GM12891 (cell line): Measurements from ENCODE around the gene CORO2B.

Experiments used
- DNase-seq: peaks from one replicate; pipeline ENCODE4 v3.0.0; 2011; ENCODE audit warnings: low spot score; ENCODE audit not compliant: insufficient read length
- FAIRE-seq: peaks from 2 replicates; lab custom pipeline; 2011; peaks lifted over from hg19 to GRCh38; lab: Jason Lieb, UNC
- PAX5 ChIP-seq: IDR thresholded peaks from 2 replicates; pipeline ENCODE4 v1.6.1; 2011; ENCODE audit warnings: low read length, moderate library complexity, mild to moderate bottlenecking; ENCODE audit not compliant: insufficient read depth, severe bottlenecking
- POLR2A ChIP-seq: IDR thresholded peaks from 2 replicates; pipeline ENCODE4 v1.6.1; 2011; ENCODE audit warnings: low read depth, low read length, control low read depth
- POLR2AphosphoS5 ChIP-seq: IDR thresholded peaks from 2 replicates; pipeline ENCODE4 v1.6.1; 2011; ENCODE audit warnings: low read depth, low read length, control low read depth
- POU2F2 ChIP-seq: IDR thresholded peaks from 2 replicates; pipeline ENCODE4 v1.6.1; 2011; ENCODE audit warnings: low read depth, mild to moderate bottlenecking, control low read depth, low read length, moderate library complexity
- SPI1 ChIP-seq: IDR thresholded peaks from 2 replicates; pipeline ENCODE4 v1.6.1; 2011; ENCODE audit warnings: low read depth, low read length, control low read depth
- TAF1 ChIP-seq: IDR thresholded peaks from 2 replicates; pipeline ENCODE4 v1.6.1; 2011; ENCODE audit warnings: low read depth, low read length, control low read depth

CORO2B gene

DNA sequence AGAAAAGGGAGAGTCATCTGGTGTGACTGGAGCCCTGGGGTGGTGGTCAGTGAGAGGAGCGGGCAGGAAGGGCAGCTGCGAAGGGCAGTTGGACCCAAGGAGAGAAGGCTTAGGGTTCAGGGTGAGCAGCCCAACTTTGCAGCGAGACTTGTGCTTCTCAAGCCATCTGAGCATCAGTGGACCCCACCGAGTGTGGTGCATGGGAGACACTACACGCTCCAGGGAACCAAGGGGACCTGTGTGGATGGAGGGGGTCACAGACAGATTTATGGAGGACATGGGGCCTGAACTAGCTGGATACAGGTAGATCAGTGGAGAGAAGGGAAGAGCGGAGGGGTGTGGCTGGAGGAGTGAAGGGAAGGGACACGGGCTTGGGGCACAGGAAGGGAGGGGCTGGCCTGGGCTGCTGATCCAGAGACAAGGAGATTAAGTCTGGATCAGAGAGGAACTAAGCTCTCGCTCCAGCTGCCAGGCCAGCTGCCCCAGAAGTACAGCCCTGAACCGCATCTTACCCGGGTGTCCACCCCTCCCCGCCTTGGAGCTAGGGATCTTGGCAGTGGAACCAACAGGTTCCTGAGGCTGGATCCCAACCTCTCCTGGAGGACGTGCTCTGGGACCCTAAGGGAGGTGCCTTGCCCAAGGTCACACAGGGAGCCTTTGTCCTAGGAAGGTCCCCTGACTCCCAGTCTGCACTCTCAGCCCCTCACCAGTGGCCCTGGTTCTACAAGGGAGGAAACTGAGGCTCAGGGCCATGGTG is 120.5 kb downstream of the CORO2B start:
- DNase-seq: no peak
- TF ChIP-seq POLR2A: no peak
- TF ChIP-seq POU2F2: no peak
- FAIRE-seq: no peak

DNA sequence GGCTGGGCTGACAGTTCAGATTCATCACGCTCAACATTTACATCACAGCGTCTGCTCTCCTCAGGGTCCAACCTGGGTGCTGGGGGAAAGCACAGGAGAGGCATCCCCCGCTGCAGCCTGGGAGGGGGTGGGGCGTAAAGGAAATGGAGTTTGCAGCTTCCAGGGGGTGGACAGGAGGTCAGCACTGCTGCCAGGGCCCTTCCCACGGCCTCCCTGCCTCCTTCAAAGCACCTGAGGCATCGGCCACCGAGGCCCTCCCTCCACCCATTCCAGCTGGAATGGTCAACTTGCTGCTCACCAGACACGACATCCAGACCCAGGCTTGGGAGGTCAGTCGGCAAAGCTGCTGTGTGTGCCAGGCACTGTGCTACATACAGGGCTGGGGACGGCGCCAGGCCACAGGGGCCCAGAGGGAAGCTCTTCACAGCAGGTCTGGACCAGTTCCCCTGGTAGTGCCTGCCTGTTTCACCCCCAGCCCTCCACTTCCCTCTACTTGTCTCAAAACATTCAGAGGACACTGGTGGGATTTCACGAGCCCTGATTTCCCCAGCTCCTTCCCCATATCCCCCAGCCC is 121.2 kb downstream of the CORO2B start:
- no peak for DNase-seq
- no peak for FAIRE-seq
- TF ChIP-seq POLR2AphosphoS5 (no peak), POU2F2 (no peak), POLR2A (no peak), PAX5 (no peak), SPI1 (no peak), TAF1 (no peak)

DNA sequence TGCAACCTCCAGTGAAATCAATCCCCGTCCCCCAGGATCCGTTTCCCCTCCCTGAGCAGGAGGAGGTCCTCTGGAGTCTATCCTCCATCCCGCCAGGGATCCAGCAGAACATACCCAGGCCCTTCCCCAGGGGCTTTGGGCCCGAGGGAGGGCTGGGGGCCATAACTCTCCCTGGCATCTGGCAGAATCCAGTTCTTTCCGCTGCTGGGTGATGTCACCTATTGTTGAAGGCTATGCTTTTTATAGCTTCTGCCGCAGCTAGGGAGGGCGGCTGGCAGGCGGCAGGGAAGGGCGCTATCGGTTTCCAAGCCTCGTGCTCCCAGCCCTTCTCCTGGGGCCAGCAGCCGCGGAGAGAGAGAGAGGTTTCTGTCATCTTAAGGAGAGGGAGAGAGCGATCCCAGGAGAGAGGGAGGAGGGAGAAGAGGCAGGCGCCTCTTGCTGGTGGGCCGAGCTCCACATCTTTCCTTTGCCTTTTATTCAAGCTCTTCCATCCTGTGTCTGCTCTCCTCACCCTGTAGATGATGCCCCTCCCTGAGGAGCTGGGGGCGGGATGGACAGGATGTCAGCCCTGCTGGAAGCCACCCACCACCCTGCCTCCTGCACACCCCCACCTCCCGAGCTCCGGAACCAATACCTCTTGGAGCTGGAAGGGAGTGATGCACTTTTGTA is 121.8 kb downstream of the CORO2B start:
- no peak for DNase-seq
- no peak for TF ChIP-seq PAX5
- no peak for TF ChIP-seq POLR2A
- TF ChIP-seq POLR2AphosphoS5: no peak
- TF ChIP-seq TAF1: no peak
- TF ChIP-seq SPI1: no peak
- TF ChIP-seq POU2F2: no peak
- FAIRE-seq: no peak

DNA sequence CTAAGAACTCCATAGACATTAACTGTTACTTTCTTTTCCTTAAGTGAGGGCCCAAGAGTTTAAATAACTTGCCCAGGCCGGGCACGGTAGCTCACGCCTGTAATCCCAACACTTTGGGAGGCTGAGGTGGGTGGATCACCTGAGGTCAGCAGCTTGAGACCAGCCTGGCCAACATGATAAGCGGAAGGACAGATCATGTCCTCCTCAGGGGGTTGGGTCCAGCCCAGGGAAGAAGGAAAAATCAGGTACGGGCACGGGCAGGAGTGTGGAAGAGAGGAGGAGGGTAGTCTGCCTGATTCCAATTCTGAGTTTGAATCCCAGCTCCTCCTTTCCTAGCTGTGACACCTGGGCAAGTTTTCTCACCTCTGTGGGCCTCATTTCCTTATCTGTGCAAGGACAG is 123.1 kb downstream of the CORO2B start:
- no peak for DNase-seq
- no peak for TF ChIP-seq POLR2A
- no peak for TF ChIP-seq SPI1
- TF ChIP-seq POLR2AphosphoS5: no peak
- TF ChIP-seq POU2F2: no peak
- no peak for TF ChIP-seq PAX5
- no peak for TF ChIP-seq TAF1
- no peak for FAIRE-seq

DNA sequence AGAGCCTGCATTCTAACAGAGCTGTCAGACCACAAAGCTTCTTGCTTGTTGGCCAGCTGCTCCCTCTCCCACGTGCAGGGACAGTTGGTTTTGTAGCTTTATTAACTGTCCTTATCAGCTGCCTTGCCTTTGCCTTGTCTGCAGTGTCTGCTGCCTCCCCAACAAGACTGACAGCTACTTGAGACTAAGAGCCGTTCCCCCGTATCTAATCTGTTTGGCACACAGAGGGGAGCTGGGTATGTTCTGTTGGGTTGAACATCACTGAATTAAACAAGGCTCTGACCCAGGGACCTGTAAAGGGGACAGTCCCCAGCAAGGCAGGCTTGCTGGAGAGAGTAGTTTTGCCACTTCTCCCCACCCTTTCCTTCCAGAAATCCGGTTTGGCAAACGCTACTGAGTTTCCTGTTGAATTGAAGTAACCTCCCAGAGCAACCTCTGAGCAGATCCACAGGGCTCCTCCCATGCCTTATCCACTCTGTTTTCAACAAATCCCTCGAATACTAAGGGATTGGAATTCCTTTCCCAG is 125.8 kb downstream of the CORO2B start:
- FAIRE-seq (no peak), DNase-seq (no peak)

DNA sequence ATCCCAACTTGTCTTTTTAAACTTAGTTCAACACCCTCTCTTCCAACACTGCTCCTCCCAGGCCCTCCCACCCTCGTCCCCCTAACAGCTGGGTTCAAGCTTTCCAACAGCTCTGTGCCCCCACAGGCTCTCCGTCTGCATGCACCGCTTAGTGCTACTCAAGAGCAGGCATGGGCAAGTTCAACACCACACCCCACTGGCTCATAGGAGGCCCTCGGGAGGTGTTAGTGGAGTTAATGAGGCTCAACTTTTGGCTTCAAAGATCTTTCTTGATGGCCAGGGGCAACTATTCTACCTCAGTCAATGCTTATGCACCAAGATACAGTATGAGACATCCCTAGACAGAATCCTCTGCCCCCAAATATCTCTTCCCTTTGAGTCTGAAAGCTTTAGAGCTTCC is 127.5 kb downstream of the CORO2B start:
- DNase-seq: no peak
- TF ChIP-seq POLR2AphosphoS5: no peak
- TF ChIP-seq POU2F2: no peak
- no peak for TF ChIP-seq PAX5
- no peak for TF ChIP-seq SPI1
- no peak for TF ChIP-seq TAF1
- no peak for TF ChIP-seq POLR2A
- no peak for FAIRE-seq

More for the DNA sequence above, 125.8 kb downstream of the CORO2B start:
- TF ChIP-seq POU2F2: no peak
- TF ChIP-seq POLR2AphosphoS5: no peak
- TF ChIP-seq POLR2A: no peak
- TF ChIP-seq SPI1: no peak
- TF ChIP-seq TAF1: no peak
- no peak for TF ChIP-seq PAX5

DNA sequence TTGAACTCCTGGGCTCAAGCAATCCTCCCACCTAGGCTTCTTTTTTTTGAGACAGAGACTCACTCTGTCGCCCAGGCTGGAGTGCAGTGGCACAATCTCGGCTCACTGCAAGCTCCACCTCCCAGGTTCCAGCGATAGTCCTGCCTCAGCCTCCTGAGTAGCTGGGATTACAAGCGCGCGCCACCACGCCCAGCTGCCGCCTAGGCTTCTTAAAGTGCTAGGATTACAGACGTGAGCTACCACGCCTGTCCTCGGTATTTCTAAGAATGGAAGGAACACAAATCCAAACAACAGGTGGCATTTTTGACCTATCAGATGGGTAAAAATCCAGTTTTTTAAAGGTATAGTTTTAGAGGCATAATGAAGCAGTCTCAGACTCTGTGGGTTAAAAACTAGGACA is 128.1 kb downstream of the CORO2B start:
- DNase-seq (no peak), FAIRE-seq (no peak)
- TF ChIP-seq POLR2AphosphoS5: no peak
- TF ChIP-seq PAX5: no peak
- no peak for TF ChIP-seq SPI1
- no peak for TF ChIP-seq POLR2A
- no peak for TF ChIP-seq POU2F2
- no peak for TF ChIP-seq TAF1

DNA sequence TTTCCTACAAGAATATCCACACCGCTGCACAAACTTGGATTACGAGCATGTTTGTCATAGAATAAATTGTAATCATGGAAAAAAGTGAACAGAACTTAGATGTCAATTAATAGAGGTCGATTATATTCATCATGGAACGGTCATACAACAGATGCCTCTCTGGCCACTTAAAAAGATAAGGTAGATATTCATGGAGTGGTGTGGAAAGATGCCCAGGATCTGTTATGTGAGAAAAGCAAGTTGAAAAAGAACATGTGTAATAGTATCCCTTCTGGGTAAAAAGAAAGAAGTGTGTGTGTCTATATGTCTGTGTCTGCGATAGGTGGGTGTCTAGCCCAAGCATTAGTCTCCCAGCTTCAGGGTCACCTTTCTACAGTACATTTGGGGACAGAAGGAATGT is 128.6 kb downstream of the CORO2B start:
- no peak for TF ChIP-seq PAX5
- TF ChIP-seq SPI1: no peak
- no peak for TF ChIP-seq POLR2A
- no peak for TF ChIP-seq POLR2AphosphoS5
- no peak for TF ChIP-seq TAF1
- TF ChIP-seq POU2F2: no peak
- DNase-seq (no peak), FAIRE-seq (no peak)

DNA sequence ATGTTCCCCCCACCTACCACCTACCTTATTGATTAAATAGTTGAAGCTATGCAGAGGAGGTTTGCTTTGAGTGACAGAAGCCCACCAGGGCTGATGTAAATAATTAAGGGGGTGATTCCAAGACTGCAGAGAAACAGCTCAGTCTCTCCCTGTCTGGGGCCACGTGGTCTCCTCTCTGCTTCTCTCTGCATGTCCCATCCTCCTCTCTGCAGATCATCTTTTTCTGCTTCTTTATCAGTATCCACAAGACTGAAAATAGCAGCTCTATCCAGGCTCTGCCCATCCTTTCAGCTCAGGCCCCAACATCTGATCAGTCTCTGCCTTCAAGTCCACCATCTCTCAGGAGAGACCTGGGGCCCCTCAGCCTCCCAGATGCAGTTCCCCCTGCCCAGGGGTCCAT is 131.1 kb downstream of the CORO2B start:
- DNase-seq (no peak), FAIRE-seq (no peak)
- TF ChIP-seq PAX5 (no peak), POLR2A (no peak), SPI1 (no peak), TAF1 (no peak), POU2F2 (no peak), POLR2AphosphoS5 (no peak)
